Kidney (tissue), 14 donors: ENCODE data around the gene VPS9D1. TPM values are rescaled to one million over a fixed set of nuclear protein-coding genes. Genes with fewer than 3 reads are reported as not detected.
"Not testable (repeated sequence)": the region's sequence is repeated elsewhere in the genome, so short reads cannot be mapped to it uniquely, and the experiment has no call there.

ENCODE experiments used
- DNase-seq, 5 donors: peaks; one replicate each; pipeline ENCODE4 v3.0.0-alpha.2; 2013 to 2020
- FAIRE-seq: peaks from 2 replicates; lab custom pipeline; 2012; peaks lifted over from hg19 to GRCh38; lab: Jason Lieb, UNC
- H3K27ac ChIP-seq, 2 donors: one replicate each; pipeline ENCODE4 v1.7.0; 2013; ENCODE audit warnings: low read depth in 2 of 2, low read length in 2 of 2, inconsistent platforms in 1 of 2
- H3K27me3 ChIP-seq: one replicate; pipeline ENCODE4 v1.7.1; 2013; ENCODE audit warnings: low read length, inconsistent platforms; ENCODE audit not compliant: control insufficient read depth, insufficient read depth
- H3K36me3 ChIP-seq, 3 donors: one replicate each; pipeline versions ENCODE4 v1.7.0 to v1.7.1; 2013; ENCODE audit warnings: low read length in 3 of 3, control low read depth in 1 of 3, inconsistent platforms in 1 of 3; ENCODE audit not compliant: insufficient read depth in 3 of 3, control insufficient read depth in 2 of 3
- H3K4me1 ChIP-seq, 3 donors: one replicate each; pipeline versions ENCODE4 v1.7.0 to v1.7.1; 2013; ENCODE audit warnings: low read length in 3 of 3, inconsistent platforms in 1 of 3, low read depth in 1 of 3; ENCODE audit not compliant: control insufficient read depth in 2 of 3, insufficient read depth in 2 of 3
- H3K4me3 ChIP-seq, 3 donors: one replicate each; pipeline versions ENCODE4 v1.7.0 to v1.8.1; 2013; ENCODE audit warnings: low read length in 3 of 3, control low read depth in 1 of 3, inconsistent platforms in 1 of 3
- H3K9ac ChIP-seq, 3 donors: one replicate each; pipeline versions ENCODE4 v1.7.0 to v1.7.1; 2013; ENCODE audit warnings: low read length in 3 of 3, control low read depth in 1 of 3, inconsistent platforms in 1 of 3
- H3K9me3 ChIP-seq, 3 donors: one replicate each; pipeline versions ENCODE4 v1.7.0 to v1.7.1; 2013; ENCODE audit warnings: low read length in 3 of 3, control low read depth in 1 of 3, inconsistent platforms in 1 of 3; ENCODE audit not compliant: control insufficient read depth in 2 of 3, insufficient read depth in 1 of 3
- intact Hi-C: fragments of 100-400 bp; cut with DNase I; formaldehyde crosslinking; loops from one replicate; pipeline ENCODE4 v1.11.1; 2022
- polyA plus RNA-seq: library from polyadenylated mRNA; stranded (reverse); fragments of 350-450 nt; fragmentation: Illumina TruSeq; extraction: RNeasy Lipid Tissue Mini Kit (QIAGEN cat#74804); gene quantifications from one replicate; pipeline ENCODE4 v1.2.3, GENCODE V29; 2014; ENCODE audit warnings: low read depth, low replicate concordance; ENCODE audit not compliant: insufficient read depth
- total RNA-seq: library from RNA; stranded (reverse); fragmentation: NEBNext Ultra II Directional; extraction: Animal tissue kit (Norgen Biotek cat#: 25700); gene quantifications from one replicate; pipeline ENCODE4 v1.2.1, GENCODE V29; 2021
- TF ChIP-seq, protein P1 (sequence below): IDR thresholded peaks from 3 replicates; pipeline ENCODE4 v1.5.1; 2012; ENCODE audit warnings: mild to moderate bottlenecking, moderate library complexity, borderline replicate concordance; ENCODE audit not compliant: insufficient read depth; ENCODE audit errors: extremely low read depth
- donor health status: control.
- donor health status: control.
- donor health status: control.
- donor health status: control.
- donor health status: control.
- donor health status: DM: yes; HTN: yes; CAD: no.
- donor health status: Normal renal cell carcinoma (clear cell type).

The VPS9D1 gene
- total and polyA plus RNA-seq, 2 donors from 2014 or later, result 18.3 to 24.4 TPM

DNA sequence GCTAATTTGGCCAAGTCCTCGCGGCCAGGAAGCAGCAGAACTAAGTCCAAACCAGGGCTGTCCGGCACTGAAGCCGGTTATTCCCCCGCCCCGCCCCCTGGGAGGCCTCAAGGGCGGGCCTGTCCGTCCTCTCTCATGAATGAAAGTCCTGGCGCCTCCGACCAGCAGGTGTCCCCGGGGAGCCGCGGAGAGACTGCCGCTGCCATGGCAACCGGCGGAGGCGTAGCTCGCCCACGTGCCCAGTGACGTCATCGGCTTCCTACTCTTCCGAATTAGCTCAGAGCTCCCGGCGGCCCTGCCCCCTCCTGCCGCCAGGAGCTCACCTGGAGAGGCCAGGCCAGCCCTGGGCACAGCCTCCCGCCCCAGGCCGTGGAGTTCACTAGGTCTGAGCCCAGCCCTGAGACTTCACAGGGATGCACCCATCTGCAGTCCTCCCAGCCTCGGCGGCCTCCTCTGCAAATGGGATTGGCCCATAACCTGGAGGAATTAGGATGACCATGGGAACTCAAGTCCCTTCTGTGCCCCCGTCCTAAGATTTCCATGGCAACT, 20.5 kb downstream of the VPS9D1 start:
- intact Hi-C loops, result loop anchor here (10.0 kb wide), 1 partner anchor 165 kb away; no protein-coding TSS in a partner anchor
- Histone ChIP-seq H3K4me3 (peak overlapping the region in 2 of 3 donors; percentile 68 to 80), H3K9ac (peak overlapping the region in 2 of 3 donors; percentile 71 to 93), H3K27me3 (no peaks in the 10 kb centered on the region), H3K27ac (peak overlapping the region; percentile 95 to 97), H3K4me1 (peaks cover 0 to 14% (median 5%) of the 10 kb centered on the region in 3 donors), H3K9me3 (no peaks in the 10 kb centered on the region), H3K36me3 (no peaks in the 10 kb centered on the region)
- FAIRE-seq, result peak; percentile 97
- peak; percentile 99 to 100 (median 99) for DNase-seq
- TF ChIP-seq, protein P1, sequence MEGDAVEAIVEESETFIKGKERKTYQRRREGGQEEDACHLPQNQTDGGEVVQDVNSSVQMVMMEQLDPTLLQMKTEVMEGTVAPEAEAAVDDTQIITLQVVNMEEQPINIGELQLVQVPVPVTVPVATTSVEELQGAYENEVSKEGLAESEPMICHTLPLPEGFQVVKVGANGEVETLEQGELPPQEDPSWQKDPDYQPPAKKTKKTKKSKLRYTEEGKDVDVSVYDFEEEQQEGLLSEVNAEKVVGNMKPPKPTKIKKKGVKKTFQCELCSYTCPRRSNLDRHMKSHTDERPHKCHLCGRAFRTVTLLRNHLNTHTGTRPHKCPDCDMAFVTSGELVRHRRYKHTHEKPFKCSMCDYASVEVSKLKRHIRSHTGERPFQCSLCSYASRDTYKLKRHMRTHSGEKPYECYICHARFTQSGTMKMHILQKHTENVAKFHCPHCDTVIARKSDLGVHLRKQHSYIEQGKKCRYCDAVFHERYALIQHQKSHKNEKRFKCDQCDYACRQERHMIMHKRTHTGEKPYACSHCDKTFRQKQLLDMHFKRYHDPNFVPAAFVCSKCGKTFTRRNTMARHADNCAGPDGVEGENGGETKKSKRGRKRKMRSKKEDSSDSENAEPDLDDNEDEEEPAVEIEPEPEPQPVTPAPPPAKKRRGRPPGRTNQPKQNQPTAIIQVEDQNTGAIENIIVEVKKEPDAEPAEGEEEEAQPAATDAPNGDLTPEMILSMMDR, result peak; percentile 78

GRCh38 chr16:89699629-89700099, 21.0 kb downstream of the VPS9D1 start:
- not testable (repeated sequence) for H3K27me3 ChIP-seq, H3K9ac ChIP-seq, H3K36me3 ChIP-seq, FAIRE-seq, DNase-seq, H3K9me3 ChIP-seq
- intact Hi-C loops, result loop anchor here (10.0 kb wide), 1 partner anchor 165 kb away; no protein-coding TSS in a partner anchor
- peak overlapping the region; percentile 65 to 95 for H3K27ac ChIP-seq
- H3K4me1 ChIP-seq, result peaks cover 0 to 14% (median 5%) of the 10 kb centered on the region in 3 donors
- peak overlapping the region in 1 of 3 donors; percentile 8 for H3K4me3 ChIP-seq

GRCh38 chr16:89698717-89699116, 22.0 kb downstream of the VPS9D1 start:
- H3K36me3 ChIP-seq, H3K4me3 ChIP-seq, H3K27ac ChIP-seq, H3K9me3 ChIP-seq, FAIRE-seq, H3K9ac ChIP-seq, H3K27me3 ChIP-seq, intact Hi-C loops: not testable (repeated sequence)
- peaks cover 0 to 14% (median 5%) of the 10 kb centered on the region in 3 donors for H3K4me1 ChIP-seq
- peak in 1 of 5 donors; percentile 23 for DNase-seq

DNA sequence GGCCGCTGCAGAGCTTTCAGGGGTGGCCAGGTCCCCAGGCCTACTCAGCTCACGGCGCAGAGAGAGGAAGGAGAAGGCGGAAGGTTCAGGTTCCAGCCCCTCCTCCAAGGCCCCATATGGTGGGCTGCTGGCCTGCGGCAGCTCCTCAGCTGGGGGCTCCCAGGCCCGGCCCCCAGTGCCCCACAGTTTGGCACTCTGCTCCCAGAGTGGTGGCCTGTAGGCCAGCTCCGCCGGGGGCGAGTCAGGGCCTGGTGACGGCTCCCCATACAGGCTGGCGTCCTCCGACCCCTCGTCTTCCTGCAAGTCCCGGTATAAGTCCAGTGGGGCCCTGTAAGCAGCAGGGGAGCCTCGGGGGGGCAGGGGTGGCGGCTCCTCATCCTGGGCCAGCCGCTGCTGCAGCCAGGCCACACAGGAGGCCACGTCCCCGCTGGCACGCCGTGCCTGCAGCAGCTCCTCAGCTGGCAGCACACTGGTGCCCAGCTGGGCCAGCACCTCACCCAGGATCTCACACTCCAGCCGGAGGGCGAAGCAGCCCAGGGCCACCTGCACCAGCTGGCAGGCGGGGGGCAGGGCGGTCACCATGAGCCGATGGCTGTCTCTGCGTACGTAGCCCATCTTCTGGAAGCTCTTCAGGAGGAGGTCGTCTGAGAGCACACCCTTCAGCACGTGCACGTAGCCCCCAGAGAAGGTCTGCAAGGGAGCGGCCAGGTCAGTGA, 22.9 kb downstream of the VPS9D1 start:
- H3K27me3 ChIP-seq, result no peaks in the 10 kb centered on the region
- peaks cover 0 to 14% (median 5%) of the 10 kb centered on the region in 3 donors for H3K4me1 ChIP-seq
- no peak overlapping the region for H3K4me3 ChIP-seq
- intact Hi-C loops, result no loop called here
- DNase-seq, result peak in 2 of 5 donors; percentile 63 to 84
- no peaks in the 10 kb centered on the region for H3K9me3 ChIP-seq
- H3K27ac ChIP-seq, result no peak overlapping the region
- no peak overlapping the region for H3K9ac ChIP-seq
- FAIRE-seq, result no peak
- TF ChIP-seq, protein P1, result no peak
- H3K36me3 ChIP-seq, result peaks cover 0 to 13% (median 5%) of the 10 kb centered on the region in 3 donors
